Hepatocyte (in vitro differentiated cells): ENCODE measurements around the gene SIAH3. TPM values are rescaled to one million over a fixed set of nuclear protein-coding genes. Genes with fewer than 3 reads are reported as not detected.

ENCODE experiments used
- DNase-seq: peaks from one replicate; pipeline ENCODE4 v3.0.0-alpha.2; 2016; ENCODE audit warnings: low spot score
- H2AFZ ChIP-seq: fragments of 200-600 bp; sonication (generic); 2 replicates; pipeline ENCODE4 v1.6.0; 2016; ENCODE audit warnings: antibody characterized with exemption, mild to moderate bottlenecking
- H3K27ac ChIP-seq: fragments of 200-600 bp; sonication (generic); 2 replicates; pipeline ENCODE4 v1.5.1; 2016; ENCODE audit warnings: mild to moderate bottlenecking
- H3K27me3 ChIP-seq: fragments of 200-600 bp; sonication (generic); 2 replicates; pipeline ENCODE4 v1.6.1; 2016
- H3K36me3 ChIP-seq: fragments of 200-600 bp; sonication (generic); replicated peaks from 2 replicates; pipeline ENCODE4 v1.5.1; 2016; ENCODE audit warnings: low read depth; ENCODE audit not compliant: insufficient read depth
- H3K4me1 ChIP-seq: fragments of 200-600 bp; sonication (generic); 2 replicates; pipeline ENCODE4 v1.5.1; 2016; ENCODE audit warnings: mild to moderate bottlenecking, moderate library complexity; ENCODE audit not compliant: insufficient read depth
- H3K4me2 ChIP-seq: fragments of 200-600 bp; sonication (generic); 2 replicates; pipeline ENCODE4 v1.6.0; 2016
- H3K4me3 ChIP-seq: fragments of 200-600 bp; sonication (generic); 2 replicates; pipeline ENCODE4 v1.5.1; 2016; ENCODE audit warnings: mild to moderate bottlenecking
- H3K79me2 ChIP-seq: fragments of 200-600 bp; sonication (generic); 2 replicates; pipeline ENCODE4 v1.6.0; 2017; ENCODE audit warnings: mild to moderate bottlenecking
- H3K9me2 ChIP-seq: fragments of 200-600 bp; sonication (generic); replicated peaks from 2 replicates; pipeline ENCODE4 v1.6.0; 2017; ENCODE audit warnings: mild to moderate bottlenecking; ENCODE audit not compliant: insufficient read depth
- H3K9me3 ChIP-seq: fragments of 200-600 bp; sonication (generic); 2 replicates; pipeline ENCODE4 v1.5.1; 2016; ENCODE audit warnings: low read depth, mild to moderate bottlenecking
- H4K20me1 ChIP-seq: fragments of 200-600 bp; sonication (generic); 2 replicates; pipeline ENCODE4 v1.6.0; 2016; ENCODE audit warnings: mild to moderate bottlenecking; ENCODE audit not compliant: insufficient read depth, poor library complexity, severe bottlenecking
- CTCF ChIP-seq: fragments of 200-600 bp; sonication (generic); IDR thresholded peaks from 2 replicates; pipeline ENCODE4 v1.5.1; 2016; ENCODE audit warnings: antibody characterized with exemption, mild to moderate bottlenecking; ENCODE audit not compliant: poor library complexity
- EZH2 ChIP-seq: fragments of 200-600 bp; sonication (generic); IDR thresholded peaks from 2 replicates; pipeline ENCODE4 v1.6.1; 2016; ENCODE audit warnings: antibody characterized with exemption, mild to moderate bottlenecking, borderline replicate concordance
- EZH2phosphoT487 ChIP-seq: fragments of 200-600 bp; sonication (generic); IDR thresholded peaks from one replicate; pipeline ENCODE4 v1.6.1; 2018; ENCODE audit warnings: antibody characterized with exemption, mild to moderate bottlenecking, low read depth, moderate library complexity; ENCODE audit not compliant: unreplicated experiment, severe bottlenecking
- WGBS: methylation state at CpG from one replicate; pipeline ENCODE4 v1.1.6; 2016; ENCODE audit warnings: low lambda C conversion rate; ENCODE audit errors: missing lambda C conversion rate; 5-methylcytosine and 5-hydroxymethylcytosine counted together
- polyA plus RNA-seq: library from polyadenylated mRNA; unstranded; fragments of >200 nt; fragmentation: Nextera tagmentation; extraction: Ambion mirVana; gene quantifications from 2 replicates; pipeline ENCODE4 v1.2.1, GENCODE V29; 2016
- total RNA-seq: library from RNA; depleted of rRNA; stranded (reverse); fragments of >200 nt; gene quantifications from 2 replicates; pipeline ENCODE4 v1.2.3, GENCODE V29; 2014

The SIAH3 gene
- total and polyA plus RNA-seq, 2 experiments from 2014 or later = 0.23 TPM; not detected in 1

GRCh38 chr13:45775401-45775963, 76.1 kb downstream of the SIAH3 start:
- 73% methylated on average over 3 of the region's 3 CpGs for WGBS
- no peaks in the 10 kb centered on the region for H3K9me3 ChIP-seq

GRCh38 chr13:45773944-45774343, 77.6 kb downstream of the SIAH3 start:
- 98% methylated on average over 3 of the region's 3 CpGs for WGBS
- no peak for DNase-seq
- Histone ChIP-seq H2AFZ (no peak overlapping the region), H3K79me2 (no peaks in the 10 kb centered on the region), H3K9me2 (no peaks in the 10 kb centered on the region), H3K27ac (peak overlapping the region; percentile 19), H3K27me3 (peaks cover 2% of the 10 kb centered on the region), H3K36me3 (no peaks in the 10 kb centered on the region), H3K4me2 (no peak overlapping the region), H4K20me1 (no peaks in the 10 kb centered on the region), H3K4me1 (peaks cover 11% of the 10 kb centered on the region), H3K9me3 (no peaks in the 10 kb centered on the region), H3K4me3 (no peak overlapping the region)
- no peak for TF ChIP-seq EZH2

More at GRCh38 chr13:45775401-45775963, 76.1 kb downstream of the SIAH3 start:
- H3K79me2 ChIP-seq = no peaks in the 10 kb centered on the region
- TF ChIP-seq EZH2phosphoT487 (no peak), CTCF (no peak), EZH2 (no peak)
- H3K9me2 ChIP-seq = no peaks in the 10 kb centered on the region
- no peak overlapping the region for H3K4me3 ChIP-seq
- no peak overlapping the region for H2AFZ ChIP-seq
- no peaks in the 10 kb centered on the region for H4K20me1 ChIP-seq
- peaks cover 11% of the 10 kb centered on the region for H3K4me1 ChIP-seq
- H3K27me3 ChIP-seq = no peaks in the 10 kb centered on the region
- H3K4me2 ChIP-seq = no peak overlapping the region
- no peak for DNase-seq
- H3K36me3 ChIP-seq = no peaks in the 10 kb centered on the region
- no peak overlapping the region for H3K27ac ChIP-seq

- no peaks in the 10 kb centered on the region for H3K79me2 ChIP-seq
- peaks cover 2% of the 10 kb centered on the region for H3K27me3 ChIP-seq
- no peaks in the 10 kb centered on the region for H3K36me3 ChIP-seq
- H4K20me1 ChIP-seq = no peaks in the 10 kb centered on the region
- H3K4me3 ChIP-seq = no peak overlapping the region
- DNase-seq = no peak
- WGBS = 48% methylated on average over 2 of the region's 2 CpGs
- H3K9me3 ChIP-seq = no peaks in the 10 kb centered on the region
- no peak overlapping the region for H3K4me2 ChIP-seq
- H3K9me2 ChIP-seq = no peaks in the 10 kb centered on the region
- H3K4me1 ChIP-seq = peaks cover 11% of the 10 kb centered on the region
- no peak overlapping the region for H2AFZ ChIP-seq
- no peak for TF ChIP-seq EZH2
- TF ChIP-seq EZH2phosphoT487 = no peak
- TF ChIP-seq CTCF = no peak
- peak overlapping the region; percentile 62 for H3K27ac ChIP-seq
Observed at GRCh38 chr13:45773236-45773635, 78.3 kb downstream of the SIAH3 start.

GRCh38 chr13:45770886-45771285, 80.7 kb downstream of the SIAH3 start:
- DNase-seq = no peak
- peaks cover 2% of the 10 kb centered on the region for H3K27me3 ChIP-seq
- no peak overlapping the region for H3K27ac ChIP-seq
- no peaks in the 10 kb centered on the region for H3K9me3 ChIP-seq
- H3K4me3 ChIP-seq = no peak overlapping the region
- no peak overlapping the region for H3K4me2 ChIP-seq
- TF ChIP-seq EZH2phosphoT487 (no peak), EZH2 (no peak), CTCF (no peak)
- H3K79me2 ChIP-seq = no peaks in the 10 kb centered on the region
- peaks cover 11% of the 10 kb centered on the region for H3K4me1 ChIP-seq
- no peak overlapping the region for H2AFZ ChIP-seq
- no peaks in the 10 kb centered on the region for H3K36me3 ChIP-seq
- no peaks in the 10 kb centered on the region for H4K20me1 ChIP-seq
- no peaks in the 10 kb centered on the region for H3K9me2 ChIP-seq
- 75% methylated on average over 2 of the region's 2 CpGs for WGBS
